Fibroblast of the aortic adventitia (primary cell): ENCODE results near the gene MYT1. TPM values are rescaled to one million over a fixed set of nuclear protein-coding genes. Genes with fewer than 3 reads are reported as not detected.

ENCODE experiments used
- DNase-seq: peaks from one replicate; pipeline ENCODE4 v3.0.0-alpha.2; 2010; ENCODE audit warnings: low read depth
- H3K4me3 ChIP-seq: 2 replicates; pipeline ENCODE4 v1.5.1; 2011; ENCODE audit warnings: low read depth, mild to moderate bottlenecking, control low read depth, low read length, moderate library complexity
- CTCF ChIP-seq: IDR thresholded peaks from 2 replicates; pipeline ENCODE4 v1.5.1; 2011; ENCODE audit warnings: mild to moderate bottlenecking, low read length, control low read depth, inconsistent platforms; ENCODE audit not compliant: insufficient read depth
- total RNA-seq: library from RNA; depleted of rRNA; stranded (reverse); fragments of >200 nt; gene quantifications from 2 replicates; pipeline ENCODE4 v1.2.3, GENCODE V29; 2012; ENCODE audit warnings: low replicate concordance

MYT1 gene
- total RNA-seq, 1 donor = not detected

GRCh38 chr20:64166721-64167615 is 2.7 kb downstream of the MYT1 start:
- no peak for TF ChIP-seq CTCF
- H3K4me3 ChIP-seq = no peak overlapping the region
- no peak for DNase-seq

- H3K4me3 ChIP-seq = no peak overlapping the region
- DNase-seq = no peak
- TF ChIP-seq CTCF = no peak
These were observed 3.4 kb downstream of the MYT1 start for GRCh38 chr20:64167676-64168075.

GRCh38 chr20:64168381-64169090 is 4.3 kb downstream of the MYT1 start:
- TF ChIP-seq CTCF = no peak

GRCh38 chr20:64169091-64169560 is 4.9 kb downstream of the MYT1 start:
- TF ChIP-seq CTCF = no peak
- no peak for DNase-seq
- no peak overlapping the region for H3K4me3 ChIP-seq

More at GRCh38 chr20:64168381-64169090, 4.3 kb downstream of the MYT1 start:
- no peak overlapping the region for H3K4me3 ChIP-seq
- DNase-seq = no peak

DNA sequence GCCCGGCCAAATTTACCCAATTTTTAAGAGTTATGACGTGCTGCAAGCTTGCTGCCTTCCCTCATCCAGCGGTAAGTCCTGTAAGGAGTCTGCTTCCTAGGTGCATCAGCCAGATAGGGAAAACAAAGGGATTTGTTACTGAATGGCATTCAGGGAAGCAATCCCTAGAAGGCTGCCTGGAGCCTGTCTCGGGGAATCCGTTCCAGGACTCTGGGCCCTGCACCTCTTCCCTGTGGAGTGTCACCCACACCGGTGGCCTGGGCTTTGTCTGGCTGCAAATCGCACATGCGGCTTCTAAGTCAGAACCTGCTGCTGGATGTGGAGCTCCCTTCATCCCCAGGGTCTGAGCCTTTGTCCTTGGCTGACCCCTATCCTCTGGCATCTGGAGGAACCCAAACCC is 7.0 kb downstream of the MYT1 start:
- no peak for TF ChIP-seq CTCF
- no peak for DNase-seq

DNA sequence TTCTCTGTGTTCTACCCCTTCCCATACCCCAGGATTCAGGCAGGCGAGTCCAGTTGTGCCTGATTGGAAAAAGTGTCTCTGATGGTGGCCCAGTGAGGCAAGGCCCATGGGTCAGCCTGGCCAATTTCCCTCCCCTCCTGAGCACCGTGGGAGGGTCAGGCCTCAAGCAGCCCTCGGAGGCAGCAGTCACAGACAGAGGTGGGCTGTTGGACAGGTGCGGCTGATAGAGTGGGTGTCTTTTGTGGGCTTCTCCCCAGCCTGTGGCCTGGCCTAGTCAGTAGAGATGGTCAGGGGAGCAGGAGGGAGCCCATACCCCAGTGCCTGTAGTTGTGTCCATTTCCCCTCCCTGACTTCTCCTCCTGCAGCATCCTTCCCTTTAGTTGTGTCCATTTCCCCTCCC is 8.9 kb downstream of the MYT1 start:
- DNase-seq = no peak
- TF ChIP-seq CTCF = no peak

More for the DNA sequence above, 7.0 kb downstream of the MYT1 start:
- H3K4me3 ChIP-seq = no peak overlapping the region

More for the DNA sequence above, 8.9 kb downstream of the MYT1 start:
- H3K4me3 ChIP-seq = no peak overlapping the region
